Activated CD8-positive, alpha-beta T cell treated with anti-CD3 and anti-CD28 coated beads, Interleukin-2, amount 10 ng/mL, durations not matched to agents 7 days and 5 days (primary cell): ENCODE measurements around the gene CELA2A. TPM values are rescaled to one million over a fixed set of nuclear protein-coding genes. Genes with fewer than 3 reads are reported as not detected.
"Not testable (repeated sequence)": the region's sequence is repeated elsewhere in the genome, so short reads cannot be mapped to it uniquely, and the experiment has no call there.

Experiments
- ATAC-seq: fragments of 150-1000 bp; cut with Tn5 transposase; one replicate; pipeline ENCODE4 v1.10.0; 2021; ENCODE audit warnings: moderate library complexity
- CTCF ChIA-PET: fragments of 350-600 bp; sonication (Branson Sonifier 250); formaldehyde crosslinking; loops from one replicate; lab custom pipeline; 2021; ENCODE audit warnings: antibody characterized with exemption; lab: Charles Lee
- POLR2A ChIA-PET: fragments of 350-600 bp; sonication (Branson Sonifier 250); formaldehyde crosslinking; loops from one replicate; lab custom pipeline; 2021; ENCODE audit warnings: antibody characterized with exemption; lab: Charles Lee
- DNase-seq: peaks from one replicate; pipeline ENCODE4 v3.0.0-alpha.2; 2020
- H3K27ac Mint-ChIP-seq: one replicate; pipeline ENCODE4 v1.8.0; 2021; ENCODE audit warnings: mild to moderate bottlenecking, mixed read lengths
- H3K27me3 Mint-ChIP-seq: one replicate; pipeline ENCODE4 v1.8.0; 2021; ENCODE audit warnings: low read depth, mixed read lengths
- H3K36me3 Mint-ChIP-seq: one replicate; pipeline ENCODE4 v1.8.0; 2021; ENCODE audit warnings: low read depth, mixed read lengths
- H3K4me1 Mint-ChIP-seq: one replicate; pipeline ENCODE4 v1.8.0; 2021; ENCODE audit warnings: low read depth, mixed read lengths
- H3K4me3 Mint-ChIP-seq: one replicate; pipeline ENCODE4 v1.8.0; 2021; ENCODE audit warnings: mild to moderate bottlenecking, mixed read lengths
- H3K9me3 Mint-ChIP-seq: one replicate; pipeline ENCODE4 v1.8.0; 2022; ENCODE audit warnings: mixed read lengths; ENCODE audit not compliant: insufficient read depth
- total RNA-seq, 2 experiments: library from RNA; stranded (reverse); gene quantifications; one replicate each; pipeline ENCODE4 v1.2.3, GENCODE V29; 2021

CELA2A gene
- total RNA-seq, 2 experiments from 2014 or later: not detected

- H3K27ac Mint-ChIP-seq: no peak overlapping the region
- H3K36me3 Mint-ChIP-seq: no peaks in the 10 kb centered on the region
- H3K9me3 Mint-ChIP-seq: no peaks in the 10 kb centered on the region
- ChIA-PET CTCF (no interaction called here), POLR2A (no interaction called here)
- H3K27me3 Mint-ChIP-seq: no peaks in the 10 kb centered on the region
- ATAC-seq: no peak
- H3K4me3 Mint-ChIP-seq: no peak overlapping the region
- peaks cover 11% of the 10 kb centered on the region for H3K4me1 Mint-ChIP-seq
- no peak for DNase-seq
Observed at GRCh38 chr1:15488371-15488770, 31.8 kb downstream of the CELA2A start.

- ATAC-seq (no peak), DNase-seq (no peak)
- H3K4me3 Mint-ChIP-seq: no peak overlapping the region
- no peaks in the 10 kb centered on the region for H3K36me3 Mint-ChIP-seq
- peaks cover 11% of the 10 kb centered on the region for H3K4me1 Mint-ChIP-seq
- CTCF ChIA-PET: no interaction called here
- POLR2A ChIA-PET: no interaction called here
- no peak overlapping the region for H3K27ac Mint-ChIP-seq
- no peaks in the 10 kb centered on the region for H3K9me3 Mint-ChIP-seq
- no peaks in the 10 kb centered on the region for H3K27me3 Mint-ChIP-seq
Observed at GRCh38 chr1:15489052-15489736, 32.7 kb downstream of the CELA2A start.

GRCh38 chr1:15491010-15491409 lies 34.5 kb downstream of the CELA2A start:
- H3K9me3 Mint-ChIP-seq, H3K36me3 Mint-ChIP-seq, H3K27ac Mint-ChIP-seq, CTCF ChIA-PET, POLR2A ChIA-PET, H3K4me3 Mint-ChIP-seq, H3K27me3 Mint-ChIP-seq: not testable (repeated sequence)
- H3K4me1 Mint-ChIP-seq: peaks cover 11% of the 10 kb centered on the region
- DNase-seq (peak; percentile 47), ATAC-seq (peak; percentile 79)

- DNase-seq: no peak
- H3K4me1 Mint-ChIP-seq: peaks cover 11% of the 10 kb centered on the region
- H3K27me3 Mint-ChIP-seq: no peaks in the 10 kb centered on the region
- H3K27ac Mint-ChIP-seq: no peak overlapping the region
- no peak for ATAC-seq
- H3K9me3 Mint-ChIP-seq: no peaks in the 10 kb centered on the region
- CTCF ChIA-PET: no interaction called here
- H3K36me3 Mint-ChIP-seq: peaks cover 7% of the 10 kb centered on the region
- H3K4me3 Mint-ChIP-seq: no peak overlapping the region
- POLR2A ChIA-PET: no interaction called here
Observed at GRCh38 chr1:15492596-15492995, 36.1 kb downstream of the CELA2A start.

GRCh38 chr1:15493869-15494390 lies 37.4 kb downstream of the CELA2A start:
- Mint-ChIP-seq H3K36me3 (peaks cover 9% of the 10 kb centered on the region), H3K9me3 (no peaks in the 10 kb centered on the region), H3K4me1 (peaks cover 11% of the 10 kb centered on the region), H3K27ac (no peak overlapping the region), H3K4me3 (no peak overlapping the region), H3K27me3 (no peaks in the 10 kb centered on the region)
- ATAC-seq (no peak), DNase-seq (no peak)
- ChIA-PET POLR2A (no interaction called here), CTCF (no interaction called here)

- no peak for DNase-seq
- CTCF ChIA-PET: interaction anchor here (1.4 kb wide), 1 partner anchor 69 kb away, joined by 3 read pairs; no protein-coding TSS in a partner anchor
- POLR2A ChIA-PET: no interaction called here
- Mint-ChIP-seq H3K36me3 (peaks cover 7% of the 10 kb centered on the region), H3K27ac (no peak overlapping the region), H3K4me3 (no peak overlapping the region), H3K4me1 (no peaks in the 10 kb centered on the region), H3K9me3 (no peaks in the 10 kb centered on the region), H3K27me3 (no peaks in the 10 kb centered on the region)
- no peak for ATAC-seq
Observed at GRCh38 chr1:15500184-15501178, 43.9 kb downstream of the CELA2A start.

GRCh38 chr1:15501208-15502032 lies 44.9 kb downstream of the CELA2A start:
- Mint-ChIP-seq H3K36me3 (peaks cover 7% of the 10 kb centered on the region), H3K4me1 (no peaks in the 10 kb centered on the region), H3K27ac (no peak overlapping the region), H3K9me3 (no peaks in the 10 kb centered on the region), H3K4me3 (no peak overlapping the region), H3K27me3 (no peaks in the 10 kb centered on the region)
- CTCF ChIA-PET: interaction anchor here (1.0 kb wide), 1 partner anchor 177 kb away, joined by 4 read pairs; no protein-coding TSS in a partner anchor
- peak; percentile 68 for DNase-seq
- ATAC-seq: peak; percentile 65
- POLR2A ChIA-PET: no interaction called here

GRCh38 chr1:15504436-15504835 lies 47.9 kb downstream of the CELA2A start:
- ChIA-PET POLR2A (no interaction called here), CTCF (interaction anchor here (1.4 kb wide), 1 partner anchor 10 kb away, joined by 4 read pairs; no protein-coding TSS in a partner anchor)
- Mint-ChIP-seq H3K4me3 (no peak overlapping the region), H3K9me3 (no peaks in the 10 kb centered on the region), H3K27ac (no peak overlapping the region), H3K27me3 (no peaks in the 10 kb centered on the region), H3K36me3 (peaks cover under 1% of the 10 kb centered on the region), H3K4me1 (no peaks in the 10 kb centered on the region)
- ATAC-seq (no peak), DNase-seq (no peak)

GRCh38 chr1:15506831-15507230 lies 50.3 kb downstream of the CELA2A start:
- no peak overlapping the region for H3K4me3 Mint-ChIP-seq
- ChIA-PET POLR2A (no interaction called here), CTCF (no interaction called here)
- H3K27me3 Mint-ChIP-seq: no peaks in the 10 kb centered on the region
- DNase-seq: no peak
- H3K9me3 Mint-ChIP-seq: no peaks in the 10 kb centered on the region
- H3K27ac Mint-ChIP-seq: no peak overlapping the region
- no peaks in the 10 kb centered on the region for H3K4me1 Mint-ChIP-seq
- ATAC-seq: no peak
- peaks cover 4% of the 10 kb centered on the region for H3K36me3 Mint-ChIP-seq

- POLR2A ChIA-PET: no interaction called here
- Mint-ChIP-seq H3K4me3 (no peak overlapping the region), H3K9me3 (no peaks in the 10 kb centered on the region), H3K36me3 (peaks cover 8% of the 10 kb centered on the region), H3K4me1 (no peaks in the 10 kb centered on the region), H3K27ac (no peak overlapping the region), H3K27me3 (no peaks in the 10 kb centered on the region)
- ATAC-seq: no peak
- CTCF ChIA-PET: no interaction called here
- no peak for DNase-seq
Observed at GRCh38 chr1:15507278-15507677, 50.7 kb downstream of the CELA2A start.

GRCh38 chr1:15508700-15509487 lies 52.4 kb downstream of the CELA2A start:
- no peak overlapping the region for H3K27ac Mint-ChIP-seq
- POLR2A ChIA-PET: no interaction called here
- no peak for DNase-seq
- CTCF ChIA-PET: no interaction called here
- ATAC-seq: no peak
- peaks cover 3% of the 10 kb centered on the region for H3K4me1 Mint-ChIP-seq
- H3K9me3 Mint-ChIP-seq: no peaks in the 10 kb centered on the region
- H3K36me3 Mint-ChIP-seq: peaks cover 13% of the 10 kb centered on the region
- H3K4me3 Mint-ChIP-seq: no peak overlapping the region
- H3K27me3 Mint-ChIP-seq: no peaks in the 10 kb centered on the region
